NCI-H2081 (cell line): Measurements from ENCODE around the gene KIF6.

Experiments
- DNase-seq, 2 experiments: peaks; one replicate each; lab custom pipeline; 2025; lab: John Stamatoyannopoulos, UW

Gene KIF6

GRCh38 chr6:39319621-39320362 is 405.4 kb downstream of the KIF6 start:
- no peak for DNase-seq

- no peak for DNase-seq
These were observed 408.0 kb downstream of the KIF6 start for GRCh38 chr6:39317256-39317655.

- DNase-seq: no peak
These were observed 410.9 kb downstream of the KIF6 start, which contains the start of gene KCNK17 for GRCh38 chr6:39314273-39314795. TSS of gene KCNK17 (minus strand) at chr6:39314419. CDS start at chr6:39314320, 99 bp downstream.

GRCh38 chr6:39313526-39314272 is 411.5 kb downstream of the KIF6 start:
- DNase-seq: no peak

- DNase-seq: no peak
These were observed 412.2 kb downstream of the KIF6 start for GRCh38 chr6:39312912-39313525.

- no peak for DNase-seq
These were observed 414.7 kb downstream of the KIF6 start for GRCh38 chr6:39310542-39310941.

- DNase-seq: peak; percentile 60 to 69
These were observed 415.2 kb downstream of the KIF6 start for GRCh38 chr6:39309942-39310531.

- DNase-seq: no peak
These were observed 417.7 kb downstream of the KIF6 start for GRCh38 chr6:39307462-39307861.

GRCh38 chr6:39304951-39305350 is 420.3 kb downstream of the KIF6 start:
- no peak for DNase-seq

- no peak for DNase-seq
These were observed 421.6 kb downstream of the KIF6 start for GRCh38 chr6:39303425-39304153.

- DNase-seq: peak; percentile 78 to 83
These were observed 422.4 kb downstream of the KIF6 start for GRCh38 chr6:39302669-39303424.

- no peak for DNase-seq
These were observed 423.2 kb downstream of the KIF6 start for GRCh38 chr6:39302011-39302410.

- no peak for DNase-seq
These were observed 423.6 kb downstream of the KIF6 start for GRCh38 chr6:39301606-39302005.

- DNase-seq: no peak
These were observed 424.5 kb downstream of the KIF6 start for GRCh38 chr6:39300739-39301138.

- DNase-seq: no peak
These were observed 427.1 kb downstream of the KIF6 start for GRCh38 chr6:39298061-39298460.

GRCh38 chr6:39296745-39297640 is 428.2 kb downstream of the KIF6 start:
- DNase-seq: no peak

GRCh38 chr6:39295611-39296011 is 429.6 kb downstream of the KIF6 start:
- no peak for DNase-seq

GRCh38 chr6:39294899-39295298 is 430.3 kb downstream of the KIF6 start:
- no peak for DNase-seq

GRCh38 chr6:39294133-39294532 is 431.1 kb downstream of the KIF6 start:
- no peak for DNase-seq

GRCh38 chr6:39292637-39293036 is 432.6 kb downstream of the KIF6 start:
- DNase-seq: no peak
